Neutrophil (primary cell): ENCODE results near the gene SMC1B.

ENCODE experiments used
- H3K27ac ChIP-seq: fragments of 200-600 bp; sonication (generic); 2 replicates; pipeline ENCODE4 v1.5.1; 2016; ENCODE audit warnings: mild to moderate bottlenecking, moderate library complexity
- H3K27me3 ChIP-seq: fragments of 200-600 bp; sonication (generic); 2 replicates; pipeline ENCODE4 v1.6.0; 2016; ENCODE audit warnings: mild to moderate bottlenecking
- H3K36me3 ChIP-seq: fragments of 200-600 bp; sonication (generic); 2 replicates; pipeline ENCODE4 v1.5.1; 2017
- H3K4me1 ChIP-seq, 2 experiments: fragments of 200-600 bp in 1 of 2; sonication (generic) in 1 of 2; 1 replicate in 1 of 2; 2 replicates in 1 of 2; pipeline versions ENCODE4 v1.5.1 to v1.6.1; 2013 to 2016; ENCODE audit warnings: low read depth in 1 of 2, low read length in 1 of 2, mild to moderate bottlenecking in 1 of 2, moderate library complexity in 1 of 2; ENCODE audit not compliant: control insufficient read depth in 1 of 2, insufficient read depth in 1 of 2
- H3K4me3 ChIP-seq, 2 experiments: fragments of 200-600 bp in 1 of 2; sonication (generic) in 1 of 2; 1 replicate in 1 of 2; 2 replicates in 1 of 2; pipeline ENCODE4 v1.5.1; 2013 to 2016; ENCODE audit warnings: low read depth in 1 of 2, low read length in 1 of 2, mild to moderate bottlenecking in 1 of 2, moderate library complexity in 1 of 2
- H3K9me3 ChIP-seq: fragments of 200-600 bp; sonication (generic); 2 replicates; pipeline ENCODE4 v1.5.1; 2016
- TF ChIP-seq, protein P1 (sequence below): fragments of 200-600 bp; sonication (generic); IDR thresholded peaks from 2 replicates; pipeline ENCODE4 v1.5.1; 2016; ENCODE audit warnings: antibody characterized with exemption

Gene SMC1B

DNA sequence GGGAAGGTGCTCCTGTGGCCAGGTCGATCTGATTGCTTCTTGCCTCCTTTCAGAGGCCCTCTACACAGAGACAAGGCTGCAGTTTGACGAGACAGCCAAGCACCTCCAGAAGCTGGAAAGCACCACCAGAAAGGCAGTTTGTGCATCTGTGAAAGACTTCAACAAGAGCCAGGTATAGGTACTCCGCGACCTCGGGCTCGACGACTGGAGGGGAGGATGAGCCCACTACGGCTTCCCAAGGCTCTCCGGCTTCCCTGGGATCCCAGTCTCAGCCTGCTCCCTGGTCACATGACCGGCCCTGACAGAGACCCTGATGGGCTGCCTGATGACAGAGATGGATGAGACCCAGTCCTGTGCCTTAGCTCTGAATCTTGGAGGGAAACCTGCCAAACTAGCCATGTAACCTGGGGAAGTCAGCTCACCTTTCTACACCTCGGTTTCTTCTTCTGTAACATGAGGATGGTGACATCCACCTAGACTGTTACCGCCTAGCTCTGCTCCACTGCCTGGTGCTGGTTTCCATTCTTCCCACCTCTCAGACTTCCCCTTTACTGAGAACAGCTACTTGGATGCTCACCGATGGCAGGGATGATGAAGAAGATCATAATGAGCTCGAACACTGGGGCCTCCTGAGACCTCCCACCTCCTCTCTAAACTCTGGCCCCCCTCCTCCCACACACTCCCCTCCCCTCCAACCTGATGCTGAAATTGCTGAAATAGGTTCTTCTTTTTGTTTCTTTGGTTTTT is 9.0 kb upstream of the SMC1B start:
- H3K4me3 ChIP-seq: no peak overlapping the region
- TF ChIP-seq, protein P1, sequence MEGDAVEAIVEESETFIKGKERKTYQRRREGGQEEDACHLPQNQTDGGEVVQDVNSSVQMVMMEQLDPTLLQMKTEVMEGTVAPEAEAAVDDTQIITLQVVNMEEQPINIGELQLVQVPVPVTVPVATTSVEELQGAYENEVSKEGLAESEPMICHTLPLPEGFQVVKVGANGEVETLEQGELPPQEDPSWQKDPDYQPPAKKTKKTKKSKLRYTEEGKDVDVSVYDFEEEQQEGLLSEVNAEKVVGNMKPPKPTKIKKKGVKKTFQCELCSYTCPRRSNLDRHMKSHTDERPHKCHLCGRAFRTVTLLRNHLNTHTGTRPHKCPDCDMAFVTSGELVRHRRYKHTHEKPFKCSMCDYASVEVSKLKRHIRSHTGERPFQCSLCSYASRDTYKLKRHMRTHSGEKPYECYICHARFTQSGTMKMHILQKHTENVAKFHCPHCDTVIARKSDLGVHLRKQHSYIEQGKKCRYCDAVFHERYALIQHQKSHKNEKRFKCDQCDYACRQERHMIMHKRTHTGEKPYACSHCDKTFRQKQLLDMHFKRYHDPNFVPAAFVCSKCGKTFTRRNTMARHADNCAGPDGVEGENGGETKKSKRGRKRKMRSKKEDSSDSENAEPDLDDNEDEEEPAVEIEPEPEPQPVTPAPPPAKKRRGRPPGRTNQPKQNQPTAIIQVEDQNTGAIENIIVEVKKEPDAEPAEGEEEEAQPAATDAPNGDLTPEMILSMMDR: no peak
- no peaks in the 10 kb centered on the region for H3K9me3 ChIP-seq
- peaks cover 8% of the 10 kb centered on the region for H3K36me3 ChIP-seq
- peaks cover 4 to 6% of the 10 kb centered on the region in 2 experiments for H3K4me1 ChIP-seq
- no peaks in the 10 kb centered on the region for H3K27me3 ChIP-seq
- H3K27ac ChIP-seq: no peak overlapping the region

DNA sequence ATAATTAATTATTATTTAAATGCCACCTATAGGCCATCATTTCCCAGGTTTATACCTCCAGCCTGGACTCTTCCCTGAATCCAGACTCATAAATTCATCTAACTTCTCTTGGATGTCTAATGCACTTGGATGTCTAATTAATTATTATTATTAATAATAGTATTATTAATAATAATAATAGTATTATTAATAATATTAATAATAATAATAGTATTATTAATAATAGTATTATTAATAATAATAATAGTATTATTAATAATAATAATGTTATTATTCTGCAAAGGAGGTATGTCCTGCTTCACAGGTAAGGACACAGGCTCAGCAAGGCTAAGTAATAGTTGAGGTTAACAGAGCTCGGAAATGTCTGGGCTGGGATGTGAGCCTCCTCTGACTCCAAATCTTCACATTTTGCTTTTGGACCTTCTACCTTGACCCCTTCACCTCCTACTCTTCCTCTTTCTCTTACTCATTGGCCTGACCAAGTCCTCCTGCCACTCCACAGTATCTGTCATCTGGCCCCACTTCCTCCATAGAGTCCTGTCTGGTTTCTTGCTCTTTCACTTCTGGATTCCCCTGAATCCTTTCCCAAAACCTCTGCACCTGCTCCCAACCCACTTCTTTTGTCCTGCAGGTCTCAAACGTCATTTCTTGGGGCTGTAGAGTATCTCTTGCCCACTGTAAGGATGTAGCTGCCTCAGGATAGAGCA is 8.1 kb upstream of the SMC1B start:
- H3K36me3 ChIP-seq: peaks cover 8% of the 10 kb centered on the region
- TF ChIP-seq, protein P1: no peak
- no peak overlapping the region for H3K4me3 ChIP-seq
- H3K9me3 ChIP-seq: no peaks in the 10 kb centered on the region
- peaks cover 4 to 6% of the 10 kb centered on the region in 2 experiments for H3K4me1 ChIP-seq
- no peak overlapping the region for H3K27ac ChIP-seq
- no peaks in the 10 kb centered on the region for H3K27me3 ChIP-seq

GRCh38 chr22:45420539-45420938 is 7.1 kb upstream of the SMC1B start:
- peaks cover 8% of the 10 kb centered on the region for H3K36me3 ChIP-seq
- no peaks in the 10 kb centered on the region for H3K9me3 ChIP-seq
- no peak overlapping the region for H3K27ac ChIP-seq
- TF ChIP-seq, protein P1: no peak
- no peak overlapping the region for H3K4me3 ChIP-seq
- no peaks in the 10 kb centered on the region for H3K27me3 ChIP-seq
- peaks cover 4 to 6% of the 10 kb centered on the region in 2 experiments for H3K4me1 ChIP-seq

DNA sequence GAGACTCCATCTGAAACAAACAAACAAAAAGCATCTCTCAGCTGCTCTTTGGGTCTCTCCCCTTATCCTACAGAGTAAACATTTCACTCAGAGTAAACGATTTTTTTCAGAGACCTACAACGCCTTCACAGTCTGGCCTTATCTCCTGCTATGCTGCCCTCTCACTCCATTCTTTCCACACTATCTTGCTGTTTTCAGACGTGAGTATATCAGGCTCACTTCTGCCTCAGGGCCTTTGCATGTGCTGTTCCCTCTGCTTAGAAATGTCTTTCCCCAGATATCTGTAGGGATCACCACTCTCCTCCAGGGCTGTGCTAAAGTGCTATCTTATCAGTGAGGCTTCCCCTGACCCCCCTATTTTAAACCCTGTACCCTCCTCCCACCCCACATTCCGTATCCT is 6.6 kb upstream of the SMC1B start:
- H3K4me1 ChIP-seq: peaks cover 4 to 6% of the 10 kb centered on the region in 2 experiments
- H3K4me3 ChIP-seq: no peak overlapping the region
- TF ChIP-seq, protein P1: no peak
- no peaks in the 10 kb centered on the region for H3K9me3 ChIP-seq
- no peaks in the 10 kb centered on the region for H3K27me3 ChIP-seq
- H3K36me3 ChIP-seq: peaks cover 8% of the 10 kb centered on the region
- H3K27ac ChIP-seq: no peak overlapping the region

DNA sequence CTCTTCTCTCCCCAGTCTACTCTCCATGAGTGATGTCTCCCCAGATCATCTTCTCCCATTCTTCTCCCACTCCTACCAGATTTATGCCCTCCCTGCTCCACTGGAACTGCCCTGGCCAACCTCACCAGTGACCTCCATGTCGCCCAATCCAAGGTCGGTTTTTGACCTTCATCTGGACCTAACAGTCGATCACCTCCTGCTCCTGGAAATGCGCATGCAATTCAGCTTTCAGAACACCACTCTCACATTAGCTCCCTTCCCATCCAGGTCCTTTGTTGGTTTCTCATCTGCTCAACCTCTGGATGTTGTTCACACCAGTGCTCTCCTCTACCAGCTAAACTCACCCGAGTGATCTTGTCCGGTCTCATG is 5.4 kb upstream of the SMC1B start:
- TF ChIP-seq, protein P1: no peak
- H3K27ac ChIP-seq: no peak overlapping the region
- peaks cover 8% of the 10 kb centered on the region for H3K36me3 ChIP-seq
- H3K4me1 ChIP-seq: peaks cover 1 to 3% of the 10 kb centered on the region in 2 experiments
- peaks cover 3% of the 10 kb centered on the region for H3K27me3 ChIP-seq
- no peaks in the 10 kb centered on the region for H3K9me3 ChIP-seq
- no peak overlapping the region for H3K4me3 ChIP-seq
